ENCODE data around the gene SLC35G3. TPM values are rescaled to one million over a fixed set of nuclear protein-coding genes. Genes with fewer than 3 reads are reported as not detected.

Gene SLC35G3
- total and polyA plus RNA-seq, 2 of the 8 experiments (the other 6 are each of a cell fraction or from before 2014, with no cell fraction given) = not detected

GRCh38 chr17:35242158-35242804 is 48.1 kb upstream of the SLC35G3 start:
- ChIA-PET CTCF (ENCODE audit: partially characterized antibody) (interaction anchor here (0.7 to 1.9 kb wide), 7 partner anchors 10 to 291 kb away, joined by 3 to 9 read pairs (median 3); no protein-coding TSS in a partner anchor), POLR2A (ENCODE audit: partially characterized antibody) (interaction anchor here (0.8 to 1.2 kb wide), 5 partner anchors 8 to 219 kb away, joined by 3 to 6 read pairs (median 4); no protein-coding TSS in a partner anchor)
- H3K56ac ChIP-seq (replicated peaks; ENCODE audit: insufficient read length, low read depth, low read length) = no peak overlapping the region
- DNase-seq (ENCODE audit: low read depth in 1 of 2, low spot score in 2 of 2) (peak; percentile 43 to 78), FAIRE-seq (no peak)
- WGBS, 2 experiments (ENCODE audit: extremely low coverage in 1 of 2, insufficient coverage in 1 of 2, insufficient read length in 1 of 2, insufficient replicate concordance in 2 of 2, low coverage in 1 of 2, low lambda C conversion rate in 2 of 2, missing lambda C conversion rate in 1 of 2) = 6% methylated on average over 41 of the region's 43 CpGs; no CpG with 5 or more reads in 1 of the 2 experiments
- 0 out of 2 replicates have a peak overlapping the region, but pooled peaks have one; percentile 30 for H4K8ac ChIP-seq (ENCODE audit: extremely low read depth, insufficient read depth, low read length)
- no peak overlapping the region for H2AK5ac ChIP-seq (ENCODE audit: low read depth, low read length)
- no peak overlapping the region for H3K14ac ChIP-seq (ENCODE audit: insufficient read length)
- no peak overlapping the region for H2BK15ac ChIP-seq (ENCODE audit: low read length)
- H3K9me3 ChIP-seq (ENCODE audit: insufficient read depth in 2 of 2, low read depth in 1 of 2, low read length in 1 of 2) = no peaks in the 10 kb centered on the region
- H3K79me1 ChIP-seq (ENCODE audit: low read depth, low read length) = no peaks in the 10 kb centered on the region
- H3K23ac ChIP-seq (ENCODE audit: insufficient read length) = no peak overlapping the region
- H3K4me3 ChIP-seq (ENCODE audit: extremely low read depth in 1 of 4, insufficient read depth in 2 of 4, low read depth in 3 of 4, low read length in 4 of 4) = peak overlapping the region; percentile 40 to 79 (median 74)
- H3K27ac ChIP-seq (ENCODE audit: low read depth, low read length) = no peak overlapping the region
- H3K23me2 ChIP-seq (ENCODE audit: low read depth, low read length) = peaks cover 7% of the 10 kb centered on the region
- H2BK5ac ChIP-seq (ENCODE audit: low read depth, low read length) = no peak overlapping the region
- peak overlapping the region; percentile 88 to 97 for H3K4me2 ChIP-seq (ENCODE audit: insufficient read depth in 1 of 2, low read depth in 2 of 2, low read length in 2 of 2)
- no peak overlapping the region; a peak in 2 of 7 replicates for H3K9ac ChIP-seq (replicated peaks in 1 of 4; ENCODE audit: extremely low read depth in 1 of 4, low read depth in 3 of 4, low read length in 3 of 4)
- peaks cover 4 to 15% (median 7%) of the 10 kb centered on the region in 4 experiments for H3K4me1 ChIP-seq (replicated peaks in 1 of 4; ENCODE audit: control insufficient read depth in 3 of 4, insufficient read depth in 4 of 4, low read length in 3 of 4)
- peaks cover 0 to 7% (median 3%) of the 10 kb centered on the region in 4 experiments; a peak in 5 of 7 replicates for H3K27me3 ChIP-seq (replicated peaks in 1 of 4; ENCODE audit: control insufficient read depth in 3 of 4, extremely low read depth in 1 of 4, insufficient read depth in 3 of 4, low read length in 3 of 4)
- H2BK120ac ChIP-seq (replicated peaks; ENCODE audit: low read depth, low read length) = no peak overlapping the region
- H3K36me3 ChIP-seq (ENCODE audit: control insufficient read depth in 2 of 4, insufficient read depth in 4 of 4, low read length in 3 of 4) = no peaks in the 10 kb centered on the region
- no peak overlapping the region for H3K4ac ChIP-seq (replicated peaks; ENCODE audit: insufficient read length, low read depth, low read length)
- H4K91ac ChIP-seq (replicated peaks; ENCODE audit: insufficient read length, low read length) = no peak overlapping the region
- H3K79me2 ChIP-seq (ENCODE audit: control insufficient read depth in 1 of 2, insufficient read depth in 2 of 2, low read length in 2 of 2) = no peaks in the 10 kb centered on the region
- H2AFZ ChIP-seq (ENCODE audit: low read length) = no peak overlapping the region
- no peak overlapping the region for H2BK12ac ChIP-seq (ENCODE audit: low read depth, low read length)
- no peak overlapping the region for H2BK20ac ChIP-seq (ENCODE audit: low read length)
- H4K20me1 ChIP-seq (replicated peaks in 1 of 2; ENCODE audit: control insufficient read depth in 1 of 2, insufficient read depth in 2 of 2, low read length in 2 of 2) = no peaks in the 10 kb centered on the region
- H3K18ac ChIP-seq (ENCODE audit: extremely low read depth, low read length) = no peak overlapping the region
- H4K5ac ChIP-seq (ENCODE audit: insufficient read length, low read depth, low read length) = no peak overlapping the region
- no peak for TF ChIP-seq TBP (IDR thresholded peaks at IDR 0.05; ENCODE audit: low read depth, low read length)
- no peak for TF ChIP-seq SP2 (IDR thresholded peaks at IDR 0.05; ENCODE audit: low read length)
- TF ChIP-seq E2F6 (IDR thresholded peaks at IDR 0.05) = peak; percentile 11; the same call in 1 of the 2 replicates
- TF ChIP-seq CTCF (IDR thresholded peaks at IDR 0.05; ENCODE audit: control extremely low read depth in 1 of 3, insufficient read depth in 1 of 3, low read depth in 1 of 3, low read length in 3 of 3) = peak; percentile 61 to 76 (median 61)
- 0 out of 2 replicates have a peak, but pooled peaks have one; percentile 54 for TF ChIP-seq YY1 (IDR thresholded peaks at IDR 0.05; ENCODE audit: low read depth, low read length)
- 0 out of 2 replicates have a peak, but pooled peaks have one; percentile 56 for TF ChIP-seq TCF12 (IDR thresholded peaks at IDR 0.05; ENCODE audit: low read depth, low read length)
- TF ChIP-seq SAP30 (IDR thresholded peaks at IDR 0.05; ENCODE audit: insufficient read depth, insufficient replicate concordance, low read length) = peak; percentile 22
- TF ChIP-seq KDM5A (IDR thresholded peaks at IDR 0.05; ENCODE audit: low read length) = no peak
- TF ChIP-seq MAFK (IDR thresholded peaks at IDR 0.05; ENCODE audit: low read depth, low read length) = no peak
